Prostate gland (tissue), 2 donors: Measurements from ENCODE around the gene BRINP1. TPM values are rescaled to one million over a fixed set of nuclear protein-coding genes. Genes with fewer than 3 reads are reported as not detected.

ENCODE experiments used
- DNase-seq: peaks from one replicate; pipeline ENCODE4 v3.0.0-alpha.2; 2019; ENCODE audit warnings: low spot score
- H3K27ac ChIP-seq, 2 donors: fragments of 200-600 bp; sonication (generic); 2 replicates each; pipeline ENCODE4 v1.5.1; 2017 to 2019
- H3K27me3 ChIP-seq: fragments of 200-600 bp; sonication (generic); replicated peaks from 2 replicates; pipeline ENCODE4 v1.5.1; 2019; ENCODE audit not compliant: insufficient read depth
- H3K36me3 ChIP-seq, 2 donors: fragments of 200-600 bp; sonication (generic); 1 replicate in 1 of 2; 2 replicates in 1 of 2; pipeline versions ENCODE4 v1.5.1 to v1.8.1; 2017 to 2019
- H3K4me1 ChIP-seq: fragments of 200-600 bp; sonication (generic); replicated peaks from 2 replicates; pipeline ENCODE4 v1.5.1; 2019
- H3K4me3 ChIP-seq, 2 donors: fragments of 200-600 bp; sonication (generic); 2 replicates each; pipeline ENCODE4 v1.5.1; 2017 to 2019
- H3K9me3 ChIP-seq: fragments of 200-600 bp; sonication (generic); 2 replicates; pipeline ENCODE4 v1.5.1; 2017
- CTCF ChIP-seq, 4 experiments: fragments of 200-600 bp in 2 of 4; fragments of 450-650 bp in 2 of 4; sonication (generic) in 2 of 4; IDR thresholded peaks; 1 replicate in 3 of 4; 2 replicates in 1 of 4; pipeline ENCODE4 v1.5.1; 2016 to 2019; ENCODE audit warnings: antibody characterized with exemption in 4 of 4, mild to moderate bottlenecking in 2 of 4, moderate library complexity in 2 of 4
- POLR2A ChIP-seq: fragments of 450-650 bp; IDR thresholded peaks from one replicate; pipeline ENCODE4 v1.6.1; 2016; ENCODE audit warnings: antibody characterized with exemption, mild to moderate bottlenecking
- POLR2AphosphoS5 ChIP-seq: sonication (generic); formaldehyde crosslinking; IDR thresholded peaks from one replicate; pipeline ENCODE4 v1.6.1; 2017; ENCODE audit warnings: antibody characterized with exemption
- WGBS: methylation state at CpG from one replicate; pipeline ENCODE4 v1.1.5; 2018; 5-methylcytosine and 5-hydroxymethylcytosine counted together
- intact Hi-C: fragments of 100-400 bp; cut with DNase I; formaldehyde crosslinking; loops from one replicate; pipeline ENCODE4 v1.14.2; 2022
- total RNA-seq, 2 donors: library from RNA; depleted of rRNA; stranded (reverse); fragments of >200 nt; gene quantifications; one replicate each; pipeline ENCODE4 v1.1.0, GENCODE V29; 2016

BRINP1 gene
- total RNA-seq, 2 donors from 2014 or later: 0.96 to 8.8 TPM

GRCh38 chr9:119255116-119255515, 114.1 kb downstream of the BRINP1 start:
- Histone ChIP-seq H3K4me1 (no peaks in the 10 kb centered on the region), H3K27ac (no peak overlapping the region), H3K27me3 (no peaks in the 10 kb centered on the region), H3K4me3 (no peak overlapping the region), H3K36me3 (no peaks in the 10 kb centered on the region), H3K9me3 (no peaks in the 10 kb centered on the region)
- intact Hi-C loops: no loop called here
- 65% methylated on average over 3 of the region's 3 CpGs for WGBS
- no peak for DNase-seq
- TF ChIP-seq CTCF (IDR thresholded peaks at IDR 0.05): no peak
- no peak for TF ChIP-seq POLR2A
- no peak for TF ChIP-seq POLR2AphosphoS5

GRCh38 chr9:119252671-119253299, 116.5 kb downstream of the BRINP1 start:
- H3K36me3 ChIP-seq: no peaks in the 10 kb centered on the region
- intact Hi-C loops: no loop called here
- TF ChIP-seq POLR2AphosphoS5: no peak
- no peak for TF ChIP-seq POLR2A
- TF ChIP-seq CTCF (IDR thresholded peaks at IDR 0.05): no peak
- no peaks in the 10 kb centered on the region for H3K4me1 ChIP-seq
- no peaks in the 10 kb centered on the region for H3K27me3 ChIP-seq
- no peak overlapping the region for H3K27ac ChIP-seq
- no peak for DNase-seq
- WGBS: 88% methylated on average over 5 of the region's 5 CpGs
- no peaks in the 10 kb centered on the region for H3K9me3 ChIP-seq
- no peak overlapping the region for H3K4me3 ChIP-seq

GRCh38 chr9:119251936-119252335, 117.3 kb downstream of the BRINP1 start:
- H3K4me3 ChIP-seq: no peak overlapping the region
- H3K4me1 ChIP-seq: no peaks in the 10 kb centered on the region
- intact Hi-C loops: no loop called here
- TF ChIP-seq CTCF (IDR thresholded peaks at IDR 0.05) (no peak), POLR2AphosphoS5 (no peak), POLR2A (no peak)
- DNase-seq: no peak
- H3K27me3 ChIP-seq: no peaks in the 10 kb centered on the region
- 83% methylated on average over 5 of the region's 5 CpGs for WGBS
- no peaks in the 10 kb centered on the region for H3K9me3 ChIP-seq
- H3K36me3 ChIP-seq: no peaks in the 10 kb centered on the region
- no peak overlapping the region for H3K27ac ChIP-seq

- intact Hi-C loops: no loop called here
- no peak for DNase-seq
- no peaks in the 10 kb centered on the region for H3K27me3 ChIP-seq
- H3K9me3 ChIP-seq: no peaks in the 10 kb centered on the region
- WGBS: 82% methylated on average over 4 of the region's 4 CpGs
- TF ChIP-seq POLR2AphosphoS5: no peak
- TF ChIP-seq POLR2A: no peak
- TF ChIP-seq CTCF (IDR thresholded peaks at IDR 0.05): no peak
- H3K36me3 ChIP-seq: no peaks in the 10 kb centered on the region
- no peak overlapping the region for H3K4me3 ChIP-seq
- H3K4me1 ChIP-seq: no peaks in the 10 kb centered on the region
- no peak overlapping the region for H3K27ac ChIP-seq
Measured at GRCh38 chr9:119250730-119251129, 118.5 kb downstream of the BRINP1 start.

GRCh38 chr9:119240546-119240945, 128.7 kb downstream of the BRINP1 start:
- no peaks in the 10 kb centered on the region for H3K27me3 ChIP-seq
- H3K4me1 ChIP-seq: no peaks in the 10 kb centered on the region
- no peak overlapping the region for H3K27ac ChIP-seq
- no peaks in the 10 kb centered on the region for H3K9me3 ChIP-seq
- WGBS: 68% methylated on average over 4 of the region's 4 CpGs
- H3K36me3 ChIP-seq: no peaks in the 10 kb centered on the region
- intact Hi-C loops: no loop called here
- no peak overlapping the region for H3K4me3 ChIP-seq
- DNase-seq: no peak
- no peak for TF ChIP-seq POLR2AphosphoS5
- TF ChIP-seq POLR2A: no peak
- no peak for TF ChIP-seq CTCF (IDR thresholded peaks at IDR 0.05)
